HG03575 (cell line): Measurements from ENCODE around the gene COL9A3.

Experiments
- ATAC-seq: cut with Tn5 transposase; IDR thresholded peaks from one replicate; pipeline ENCODE4 v1.9.1; 2021; ENCODE audit not compliant: unreplicated experiment, insufficient number of reproducible peaks, low FRiP score; ENCODE audit errors: extremely low read depth

COL9A3 gene

GRCh38 chr20:62794007-62794724 is 22.7 kb upstream of the COL9A3 start:
- ATAC-seq, result no peak

- no peak for ATAC-seq
These were observed 21.7 kb upstream of the COL9A3 start for GRCh38 chr20:62795023-62795761.

GRCh38 chr20:62796699-62797491 is 20.0 kb upstream of the COL9A3 start:
- no peak for ATAC-seq

GRCh38 chr20:62797671-62798532 is 18.9 kb upstream of the COL9A3 start:
- ATAC-seq, result no peak

- no peak for ATAC-seq
These were observed 17.8 kb upstream of the COL9A3 start for GRCh38 chr20:62799036-62799435.

GRCh38 chr20:62799459-62799858 is 17.4 kb upstream of the COL9A3 start:
- ATAC-seq, result no peak

GRCh38 chr20:62799873-62800272 is 17.0 kb upstream of the COL9A3 start:
- ATAC-seq, result no peak

- no peak for ATAC-seq
These were observed 16.3 kb upstream of the COL9A3 start for GRCh38 chr20:62800314-62801259.

GRCh38 chr20:62801284-62802010 is 15.4 kb upstream of the COL9A3 start:
- no peak for ATAC-seq

- no peak for ATAC-seq
These were observed 14.7 kb upstream of the COL9A3 start for GRCh38 chr20:62802026-62802712.

- ATAC-seq, result no peak
These were observed 12.7 kb upstream of the COL9A3 start for GRCh38 chr20:62804021-62804626.

- ATAC-seq, result no peak
These were observed 12.2 kb upstream of the COL9A3 start, which contains the start of gene OGFR for GRCh38 chr20:62804627-62805154. TSS of gene OGFR (plus strand) at chr20:62804835. CDS start at chr20:62804860, 25 bp downstream.

GRCh38 chr20:62805155-62805710 is 11.6 kb upstream of the COL9A3 start:
- no peak for ATAC-seq

- ATAC-seq, result no peak
These were observed 11.0 kb upstream of the COL9A3 start for GRCh38 chr20:62805711-62806382.

GRCh38 chr20:62806383-62807050 is 10.3 kb upstream of the COL9A3 start:
- ATAC-seq, result no peak
